Measurements from ENCODE around the gene SH2D7.

The SH2D7 gene

GRCh38 chr15:78082743-78083110 lies 9.6 kb upstream of the SH2D7 start:
- ATAC-seq = no peak
- no peak for TF ChIP-seq ZNF8 (CRISPR knock-in tag; IDR thresholded peaks at IDR 0.05)
- TF ChIP-seq ARNTL (CRISPR knock-in tag; IDR thresholded peaks at IDR 0.05; ENCODE audit: borderline replicate concordance, low read depth) = no peak
- TF ChIP-seq ZFP30 (CRISPR knock-in tag; IDR thresholded peaks at IDR 0.05) = no peak
- TF ChIP-seq ZNF70 (CRISPR knock-in tag; IDR thresholded peaks at IDR 0.05) = no peak
- no peak for TF ChIP-seq PATZ1 (CRISPR knock-in tag; IDR thresholded peaks at IDR 0.05; ENCODE audit: borderline replicate concordance)
- no peak for TF ChIP-seq PPARA (CRISPR knock-in tag; IDR thresholded peaks at IDR 0.05; ENCODE audit: borderline replicate concordance)
- TF ChIP-seq ESRRG (CRISPR knock-in tag; IDR thresholded peaks at IDR 0.05) = no peak
- TF ChIP-seq ZC3H10 (CRISPR knock-in tag; IDR thresholded peaks at IDR 0.05) = no peak
- TF ChIP-seq ZFP3 (CRISPR knock-in tag; IDR thresholded peaks at IDR 0.05) = no peak
- TF ChIP-seq TSHZ2 (CRISPR knock-in tag; IDR thresholded peaks at IDR 0.05) = no peak
- TF ChIP-seq BACH2 (CRISPR knock-in tag; IDR thresholded peaks at IDR 0.05; ENCODE audit: borderline replicate concordance) = no peak
- TF ChIP-seq POU6F1 (CRISPR knock-in tag; IDR thresholded peaks at IDR 0.05; ENCODE audit: borderline replicate concordance, low read depth) = no peak
- TF ChIP-seq TOX (CRISPR knock-in tag; IDR thresholded peaks at IDR 0.05; ENCODE audit: borderline replicate concordance) = no peak
- no peak for TF ChIP-seq GLIS3 (CRISPR knock-in tag; IDR thresholded peaks at IDR 0.05)
- no peak for TF ChIP-seq ZNF565 (CRISPR knock-in tag; conservative IDR thresholded peaks at IDR 0.05; ENCODE audit: low read depth)

GRCh38 chr15:78083186-78083585 lies 9.2 kb upstream of the SH2D7 start:
- ATAC-seq = no peak
- TF ChIP-seq ZNF565 (CRISPR knock-in tag; conservative IDR thresholded peaks at IDR 0.05; ENCODE audit: low read depth) = no peak
- no peak for TF ChIP-seq POU6F1 (CRISPR knock-in tag; IDR thresholded peaks at IDR 0.05; ENCODE audit: borderline replicate concordance, low read depth)
- no peak for TF ChIP-seq RARB (CRISPR knock-in tag; IDR thresholded peaks at IDR 0.05)
- no peak for TF ChIP-seq PPARA (CRISPR knock-in tag; IDR thresholded peaks at IDR 0.05; ENCODE audit: borderline replicate concordance)
- no peak for TF ChIP-seq GLIS3 (CRISPR knock-in tag; IDR thresholded peaks at IDR 0.05)
- no peak for TF ChIP-seq TSHZ2 (CRISPR knock-in tag; IDR thresholded peaks at IDR 0.05)
- no peak for TF ChIP-seq TOX (CRISPR knock-in tag; IDR thresholded peaks at IDR 0.05; ENCODE audit: borderline replicate concordance)
- TF ChIP-seq OSR1 (CRISPR knock-in tag; IDR thresholded peaks at IDR 0.05) = no peak
- no peak for TF ChIP-seq CSRNP3 (CRISPR knock-in tag; IDR thresholded peaks at IDR 0.05)
